Endothelial cell of umbilical vein (primary cell): Measurements from ENCODE around the gene ZDHHC7. TPM values are rescaled to one million over a fixed set of nuclear protein-coding genes. Genes with fewer than 3 reads are reported as not detected.

Experiments
- BruUV-seq: library from RNA; stranded (reverse); fragments of 400-500 nt; replicated peaks from 2 replicates; lab custom pipeline; 2021; lab: Mats Ljungman, UMichigan
- CTCF ChIA-PET: fragments of 300-600, 350-600 bp; sonication (Branson Sonifier 250); formaldehyde crosslinking; loops from one replicate; lab custom pipeline; 2021; ENCODE audit warnings: antibody characterized with exemption, inconsistent platforms; lab: Charles Lee
- POLR2A ChIA-PET: fragments of 300-600, 350-600 bp; sonication (Branson Sonifier 250); formaldehyde crosslinking; loops from one replicate; lab custom pipeline; 2021; ENCODE audit warnings: antibody characterized with exemption, inconsistent platforms; lab: Charles Lee
- DNase-seq: peaks from one replicate; pipeline ENCODE4 v3.0.0-alpha.2; 2011; ENCODE audit warnings: low read depth, low spot score
- FAIRE-seq: peaks from 2 replicates; lab custom pipeline; 2011; peaks lifted over from hg19 to GRCh38; lab: Jason Lieb, UNC
- H2AFZ ChIP-seq: 2 replicates; pipeline ENCODE4 v1.6.0; 2012; ENCODE audit warnings: low read depth, low read length, control low read depth, inconsistent platforms
- H3K27ac ChIP-seq: 2 replicates; pipeline ENCODE4 v1.5.1; 2011; ENCODE audit warnings: low read depth, mild to moderate bottlenecking, control low read depth, low read length, moderate library complexity; ENCODE audit not compliant: insufficient read depth
- H3K27me3 ChIP-seq, 2 experiments: 2 replicates each; pipeline versions ENCODE4 v1.6.0 to v1.6.1; 2011; ENCODE audit warnings: low read length in 2 of 2, mixed read lengths in 1 of 2; ENCODE audit not compliant: control insufficient read depth in 2 of 2, insufficient read depth in 2 of 2
- H3K36me3 ChIP-seq, 2 experiments: 2 replicates in 1 of 2; 3 replicates in 1 of 2; pipeline ENCODE4 v1.5.1; 2011; ENCODE audit warnings: low read length in 2 of 2, mild to moderate bottlenecking in 1 of 2, moderate library complexity in 1 of 2; ENCODE audit not compliant: control insufficient read depth in 2 of 2, insufficient read depth in 2 of 2; ENCODE audit errors: extremely low read depth in 1 of 2
- H3K4me1 ChIP-seq: 3 replicates; pipeline ENCODE4 v1.5.1; 2011; ENCODE audit warnings: mild to moderate bottlenecking, low read length; ENCODE audit not compliant: control insufficient read depth, insufficient read depth; ENCODE audit errors: extremely low read depth
- H3K4me2 ChIP-seq: 2 replicates; pipeline ENCODE4 v1.6.1; 2011; ENCODE audit warnings: low read length, control low read depth, mixed read lengths; ENCODE audit not compliant: insufficient read depth
- H3K4me3 ChIP-seq, 3 experiments: fragments of 200-600 bp in 1 of 3; sonication (generic), shearing (Covaris generic) in 1 of 3; replicated peaks in 1 of 3; 2 replicates each; pipeline ENCODE4 v1.5.1; 2011 to 2016; ENCODE audit warnings: control low read depth in 3 of 3, low read length in 3 of 3, mild to moderate bottlenecking in 2 of 3, inconsistent platforms in 1 of 3, low read depth in 1 of 3, moderate library complexity in 1 of 3; ENCODE audit not compliant: insufficient read depth in 1 of 3
- H3K79me2 ChIP-seq: 2 replicates; pipeline ENCODE4 v1.6.0; 2012; ENCODE audit warnings: low read length, inconsistent platforms; ENCODE audit not compliant: control insufficient read depth, insufficient read depth
- H3K9ac ChIP-seq: replicated peaks from 2 replicates; pipeline ENCODE3; 2011; ENCODE audit warnings: low read length, control low read depth; ENCODE audit not compliant: insufficient read depth; ENCODE audit errors: extremely low read depth
- H3K9me1 ChIP-seq: replicated peaks from 3 replicates; pipeline ENCODE4 v1.6.0; 2011; ENCODE audit warnings: mild to moderate bottlenecking, low read length; ENCODE audit not compliant: control insufficient read depth, insufficient read depth; ENCODE audit errors: extremely low read depth
- H3K9me3 ChIP-seq: replicated peaks from 2 replicates; pipeline ENCODE4 v1.5.1; 2012; ENCODE audit warnings: low read length, inconsistent platforms; ENCODE audit not compliant: control insufficient read depth, insufficient read depth
- H4K20me1 ChIP-seq: replicated peaks from 2 replicates; pipeline ENCODE3; 2011; ENCODE audit warnings: mild to moderate bottlenecking, low read length; ENCODE audit not compliant: control insufficient read depth, insufficient read depth; ENCODE audit errors: extremely low read depth
- CTCF ChIP-seq, 2 donors: IDR thresholded peaks; 1 replicate in 1 of 2; 2 replicates in 1 of 2; pipeline ENCODE4 v1.5.1; 2011; ENCODE audit warnings: low read length in 2 of 2, mild to moderate bottlenecking in 2 of 2, moderate library complexity in 2 of 2, control low read depth in 1 of 2, inconsistent platforms in 1 of 2, low read depth in 1 of 2; ENCODE audit not compliant: insufficient read depth in 1 of 2; ENCODE audit errors: extremely low read depth in 1 of 2
- EZH2 ChIP-seq: IDR thresholded peaks from 2 replicates; pipeline ENCODE4 v1.6.1; 2012; ENCODE audit warnings: borderline replicate concordance, low read depth, mild to moderate bottlenecking, moderate library complexity, low read length, inconsistent platforms; ENCODE audit not compliant: severe bottlenecking
- FOS ChIP-seq: IDR thresholded peaks from 2 replicates; pipeline ENCODE4 v1.6.1; 2011; ENCODE audit warnings: mild to moderate bottlenecking, low read length, moderate library complexity, borderline replicate concordance; ENCODE audit not compliant: insufficient read depth
- GATA2 ChIP-seq: IDR thresholded peaks from 2 replicates; pipeline ENCODE4 v1.7.0; 2011; ENCODE audit warnings: low read depth, mild to moderate bottlenecking, moderate library complexity, mixed read lengths, low read length; ENCODE audit not compliant: insufficient read length, insufficient read depth
- JUN ChIP-seq: IDR thresholded peaks from 2 replicates; pipeline ENCODE4 v1.6.1; 2011; ENCODE audit warnings: borderline replicate concordance, low read depth; ENCODE audit not compliant: insufficient read length, insufficient read depth
- MAX ChIP-seq: IDR thresholded peaks from 2 replicates; pipeline ENCODE4 v1.6.1; 2011; ENCODE audit not compliant: insufficient read depth, insufficient read length
- MYC ChIP-seq: IDR thresholded peaks from one replicate; pipeline ENCODE4 v1.6.1; 2011; ENCODE audit warnings: mild to moderate bottlenecking, low read depth, low read length
- POLR2A ChIP-seq: IDR thresholded peaks from 2 replicates; pipeline ENCODE4 v1.6.1; 2012; ENCODE audit warnings: low read depth, mild to moderate bottlenecking, control low read depth, low read length
- POLR2AphosphoS5 ChIP-seq: IDR thresholded peaks from 2 replicates; pipeline ENCODE4 v1.6.1; 2012; ENCODE audit warnings: low read depth, mild to moderate bottlenecking, control low read depth, low read length, moderate library complexity; ENCODE audit not compliant: insufficient read depth
- dilution Hi-C: fragments of 300-500 bp; cut with MboI; formaldehyde crosslinking; loops from one replicate; pipeline ENCODE4 v1.15.0; 2019; ENCODE audit warnings: low sequenced_read_pairs; ENCODE audit not compliant: extremely low pct_ligation_motif_present
- intact Hi-C: fragments of 100-400 bp; cut with micrococcal nuclease; formaldehyde crosslinking; loops from one replicate; pipeline ENCODE4 v1.10.0; 2022
- polyA plus RNA-seq, 4 experiments: library from polyadenylated mRNA; depleted of rRNA in 3 of 4; stranded (reverse) in 3 of 4; unstranded in 1 of 4; fragments of >200 nt; gene quantifications; 2 replicates each; pipeline versions ENCODE4 v1.2.1 to v1.2.3, GENCODE V29; 2011 to 2012; ENCODE audit warnings: missing spikeins in 1 of 4
- total RNA-seq: library from RNA; stranded (reverse); gene quantifications from 2 replicates; pipeline ENCODE4 v1.2.3, GENCODE V29; 2021

The ZDHHC7 gene
- total and polyA plus RNA-seq, 2 donors (not counting 3 experiments of a cell fraction or from before 2014, with no cell fraction given): 44.1 to 46.2 TPM

- Histone ChIP-seq H3K4me1 (peaks cover 4% of the 10 kb centered on the region), H3K27me3 (no peaks in the 10 kb centered on the region), H3K36me3 (no peaks in the 10 kb centered on the region), H3K9ac (no peak overlapping the region), H3K9me1 (no peaks in the 10 kb centered on the region), H3K4me3 (no peak overlapping the region), H4K20me1 (no peaks in the 10 kb centered on the region), H3K79me2 (no peaks in the 10 kb centered on the region), H2AFZ (peak overlapping the region; percentile 23), H3K4me2 (no peak overlapping the region), H3K9me3 (no peaks in the 10 kb centered on the region), H3K27ac (no peak overlapping the region)
- CTCF ChIA-PET: interaction anchor here (0.8 to 3.5 kb wide), 8 partner anchors 8 to 196 kb away, joined by 3 to 16 read pairs (median 4); no protein-coding TSS in a partner anchor
- TF ChIP-seq GATA2 (no peak), POLR2A (no peak), MAX (no peak), CTCF (IDR thresholded peaks at IDR 0.05; ENCODE audit: extremely low read depth in 1 of 2, insufficient read depth in 1 of 2, low read depth in 1 of 2, low read length in 2 of 2) (no peak), MYC (no peak), EZH2 (no peak), JUN (no peak), FOS (no peak), POLR2AphosphoS5 (no peak)
- no TSS peak for BruUV-seq
- intact Hi-C loops (no loop called here), dilution Hi-C loops (no loop called here)
- POLR2A ChIA-PET: no interaction called here
- FAIRE-seq (no peak), DNase-seq (no peak)
Measured at GRCh38 chr16:84933774-84934631, 77.3 kb downstream of the ZDHHC7 start.
